ENCODE measurements around the gene ATOH7. TPM values are rescaled to one million over a fixed set of nuclear protein-coding genes. Genes with fewer than 3 reads are reported as not detected.

Gene ATOH7
- polyA plus RNA-seq, 1 of the 3 experiments (the other 2 are of a cell fraction): 0.12 TPM

DNA sequence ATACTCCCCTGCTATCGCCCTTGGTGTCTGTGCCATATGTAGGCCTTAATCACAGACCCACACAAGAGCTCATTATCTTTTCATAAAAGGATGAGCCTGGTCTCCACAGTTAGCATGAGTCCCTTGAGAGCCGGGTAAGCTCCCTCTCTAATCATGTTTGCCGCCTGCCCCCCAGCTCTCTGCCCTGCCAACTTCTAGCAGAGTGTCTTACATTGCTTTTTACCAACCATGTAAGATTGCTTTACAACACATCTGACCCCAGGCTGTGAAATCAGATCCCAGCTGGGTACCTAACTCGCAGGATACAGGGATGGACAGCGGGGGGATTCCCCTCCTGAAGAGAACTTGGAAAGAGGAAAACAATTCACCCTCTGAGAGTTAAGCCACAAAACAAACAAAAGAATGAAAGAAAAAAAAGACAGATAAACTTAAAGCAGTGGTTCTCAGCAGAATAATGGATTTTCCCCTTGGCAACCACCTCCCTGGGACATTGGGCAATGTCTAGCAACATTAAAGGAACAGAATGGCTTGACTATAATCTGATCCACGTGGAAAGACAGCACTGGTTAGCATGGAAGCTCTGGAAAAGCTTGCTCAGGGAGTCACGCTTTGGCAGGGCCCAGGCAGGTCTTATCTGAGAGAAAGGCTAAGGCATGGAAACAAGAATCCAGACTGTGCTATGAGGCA is 39.4 kb upstream of the ATOH7 start:
- no peak for TF ChIP-seq RFX5 (IDR thresholded peaks at IDR 0.05; ENCODE audit: low read length)
- TF ChIP-seq CHD2 (IDR thresholded peaks at IDR 0.05; ENCODE audit: low read length, partially characterized antibody): no peak
- TF ChIP-seq, protein P1, sequence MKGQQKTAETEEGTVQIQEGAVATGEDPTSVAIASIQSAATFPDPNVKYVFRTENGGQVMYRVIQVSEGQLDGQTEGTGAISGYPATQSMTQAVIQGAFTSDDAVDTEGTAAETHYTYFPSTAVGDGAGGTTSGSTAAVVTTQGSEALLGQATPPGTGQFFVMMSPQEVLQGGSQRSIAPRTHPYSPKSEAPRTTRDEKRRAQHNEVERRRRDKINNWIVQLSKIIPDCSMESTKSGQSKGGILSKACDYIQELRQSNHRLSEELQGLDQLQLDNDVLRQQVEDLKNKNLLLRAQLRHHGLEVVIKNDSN (IDR thresholded peaks at IDR 0.05; ENCODE audit: borderline replicate concordance, low read depth): no peak
- TF ChIP-seq EZH2phosphoT487 (IDR thresholded peaks at IDR 0.05; ENCODE audit: borderline replicate concordance, low read depth): no peak
- TF ChIP-seq ELF1 (IDR thresholded peaks at IDR 0.05): no peak
- TF ChIP-seq NFIC (IDR thresholded peaks at IDR 0.05; ENCODE audit: borderline replicate concordance): no peak
- TF ChIP-seq TCF12 (IDR thresholded peaks at IDR 0.05): no peak
- TF ChIP-seq TEAD4 (IDR thresholded peaks at IDR 0.05; ENCODE audit: borderline replicate concordance, insufficient read depth): no peak
- TF ChIP-seq, protein P2, sequence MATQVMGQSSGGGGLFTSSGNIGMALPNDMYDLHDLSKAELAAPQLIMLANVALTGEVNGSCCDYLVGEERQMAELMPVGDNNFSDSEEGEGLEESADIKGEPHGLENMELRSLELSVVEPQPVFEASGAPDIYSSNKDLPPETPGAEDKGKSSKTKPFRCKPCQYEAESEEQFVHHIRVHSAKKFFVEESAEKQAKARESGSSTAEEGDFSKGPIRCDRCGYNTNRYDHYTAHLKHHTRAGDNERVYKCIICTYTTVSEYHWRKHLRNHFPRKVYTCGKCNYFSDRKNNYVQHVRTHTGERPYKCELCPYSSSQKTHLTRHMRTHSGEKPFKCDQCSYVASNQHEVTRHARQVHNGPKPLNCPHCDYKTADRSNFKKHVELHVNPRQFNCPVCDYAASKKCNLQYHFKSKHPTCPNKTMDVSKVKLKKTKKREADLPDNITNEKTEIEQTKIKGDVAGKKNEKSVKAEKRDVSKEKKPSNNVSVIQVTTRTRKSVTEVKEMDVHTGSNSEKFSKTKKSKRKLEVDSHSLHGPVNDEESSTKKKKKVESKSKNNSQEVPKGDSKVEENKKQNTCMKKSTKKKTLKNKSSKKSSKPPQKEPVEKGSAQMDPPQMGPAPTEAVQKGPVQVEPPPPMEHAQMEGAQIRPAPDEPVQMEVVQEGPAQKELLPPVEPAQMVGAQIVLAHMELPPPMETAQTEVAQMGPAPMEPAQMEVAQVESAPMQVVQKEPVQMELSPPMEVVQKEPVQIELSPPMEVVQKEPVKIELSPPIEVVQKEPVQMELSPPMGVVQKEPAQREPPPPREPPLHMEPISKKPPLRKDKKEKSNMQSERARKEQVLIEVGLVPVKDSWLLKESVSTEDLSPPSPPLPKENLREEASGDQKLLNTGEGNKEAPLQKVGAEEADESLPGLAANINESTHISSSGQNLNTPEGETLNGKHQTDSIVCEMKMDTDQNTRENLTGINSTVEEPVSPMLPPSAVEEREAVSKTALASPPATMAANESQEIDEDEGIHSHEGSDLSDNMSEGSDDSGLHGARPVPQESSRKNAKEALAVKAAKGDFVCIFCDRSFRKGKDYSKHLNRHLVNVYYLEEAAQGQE (IDR thresholded peaks at IDR 0.05; ENCODE audit: low read depth, low read length): no peak
- no peak for TF ChIP-seq JUND (IDR thresholded peaks at IDR 0.05)
- TF ChIP-seq RXRA (IDR thresholded peaks at IDR 0.05; ENCODE audit: borderline replicate concordance, low read depth): no peak
- TF ChIP-seq FOXJ3 (CRISPR knock-in tag; IDR thresholded peaks at IDR 0.05): no peak
- TF ChIP-seq FOSL2 (IDR thresholded peaks at IDR 0.05; ENCODE audit: borderline replicate concordance, low read depth): no peak
- no peak for TF ChIP-seq MEF2A (IDR thresholded peaks at IDR 0.05; ENCODE audit: borderline replicate concordance, low read depth)
- no peak for TF ChIP-seq SMC3 (IDR thresholded peaks at IDR 0.05; ENCODE audit: low read depth, low read length)
- no peak for TF ChIP-seq SIN3A (IDR thresholded peaks at IDR 0.05; ENCODE audit: borderline replicate concordance, low read depth, low read length)
- TF ChIP-seq FOXM1 (IDR thresholded peaks at IDR 0.05; ENCODE audit: low read depth): no peak
- Histone ChIP-seq H3K4me3 (ENCODE audit: low read depth in 2 of 2, low read length in 1 of 2) (no peak overlapping the region), H3K27ac (ENCODE audit: low read depth in 2 of 2, low read length in 1 of 2) (no peak overlapping the region), H3K27me3 (ENCODE audit: insufficient read depth) (no peaks in the 10 kb centered on the region), H3F3A (replicated peaks; ENCODE audit: insufficient read depth) (no peaks in the 10 kb centered on the region), H3K79me2 (ENCODE audit: insufficient read depth) (no peaks in the 10 kb centered on the region), H3K4me1 (ENCODE audit: control insufficient read depth in 1 of 2, insufficient read depth in 2 of 2, low read depth in 1 of 2, low read length in 1 of 2) (no peaks in the 10 kb centered on the region; a peak in 1 of 4 replicates), H3K9ac (no peak overlapping the region), H3K36me3 (replicated peaks in 1 of 2; ENCODE audit: control insufficient read depth in 1 of 2, insufficient read depth in 2 of 2, low read length in 1 of 2) (no peaks in the 10 kb centered on the region), H2AFZ (ENCODE audit: low read depth) (no peak overlapping the region), H4K20me1 (ENCODE audit: insufficient read depth) (no peaks in the 10 kb centered on the region), H3K9me2 (no peaks in the 10 kb centered on the region), H3K9me3 (no peaks in the 10 kb centered on the region), H3K4me2 (no peak overlapping the region)
- ChIA-PET POLR2A (no interaction called here), CTCF (no interaction called here)
- no peak for DNase-seq
- 60% methylated on average over 6 of the region's 7 CpGs for WGBS (ENCODE audit: low lambda C conversion rate)

Measured in SK-N-SH (cell line).